Measurements from ENCODE around the gene BSND.

The BSND gene

DNA sequence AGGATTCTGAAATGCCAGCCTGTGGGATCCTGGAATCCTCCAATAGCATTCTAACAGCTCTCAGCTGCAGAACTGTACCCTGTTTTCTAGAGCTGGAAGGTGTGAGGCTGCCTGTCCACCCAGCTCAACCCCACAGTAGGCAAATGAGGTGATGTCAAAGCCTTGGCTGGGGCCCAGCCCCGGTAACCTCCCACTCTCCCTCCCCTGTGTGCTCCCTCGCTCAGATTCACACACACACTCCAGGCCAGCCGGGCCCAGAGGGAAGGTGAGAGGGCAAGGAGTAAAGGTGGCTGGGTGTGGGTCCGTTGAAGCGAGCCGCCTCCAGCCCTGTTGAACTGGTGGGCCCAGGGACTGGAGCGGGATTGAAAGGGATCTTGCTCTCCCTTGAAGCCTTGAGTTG is at the start of gene BSND:
TSS of gene BSND (plus strand) at position 257 of the 400 bp plus-strand sequence. CDS start 254 bp downstream, outside the sequence.
- no peak within 1 kb of the TSS for H3K4me3 Mint-ChIP-seq
- H3K27ac Mint-ChIP-seq: no peak within 1 kb of the TSS
- TF ChIP-seq, protein P1, sequence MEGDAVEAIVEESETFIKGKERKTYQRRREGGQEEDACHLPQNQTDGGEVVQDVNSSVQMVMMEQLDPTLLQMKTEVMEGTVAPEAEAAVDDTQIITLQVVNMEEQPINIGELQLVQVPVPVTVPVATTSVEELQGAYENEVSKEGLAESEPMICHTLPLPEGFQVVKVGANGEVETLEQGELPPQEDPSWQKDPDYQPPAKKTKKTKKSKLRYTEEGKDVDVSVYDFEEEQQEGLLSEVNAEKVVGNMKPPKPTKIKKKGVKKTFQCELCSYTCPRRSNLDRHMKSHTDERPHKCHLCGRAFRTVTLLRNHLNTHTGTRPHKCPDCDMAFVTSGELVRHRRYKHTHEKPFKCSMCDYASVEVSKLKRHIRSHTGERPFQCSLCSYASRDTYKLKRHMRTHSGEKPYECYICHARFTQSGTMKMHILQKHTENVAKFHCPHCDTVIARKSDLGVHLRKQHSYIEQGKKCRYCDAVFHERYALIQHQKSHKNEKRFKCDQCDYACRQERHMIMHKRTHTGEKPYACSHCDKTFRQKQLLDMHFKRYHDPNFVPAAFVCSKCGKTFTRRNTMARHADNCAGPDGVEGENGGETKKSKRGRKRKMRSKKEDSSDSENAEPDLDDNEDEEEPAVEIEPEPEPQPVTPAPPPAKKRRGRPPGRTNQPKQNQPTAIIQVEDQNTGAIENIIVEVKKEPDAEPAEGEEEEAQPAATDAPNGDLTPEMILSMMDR (IDR thresholded peaks at IDR 0.05): no peak
- no peak for DNase-seq
- peaks cover 56% of the 10 kb centered on the region for H3K27me3 Mint-ChIP-seq (ENCODE audit: low read depth, poor library complexity)
- peaks cover 43% of the 10 kb centered on the region for H3K4me1 Mint-ChIP-seq
- no peaks in the 10 kb centered on the region for H3K36me3 Mint-ChIP-seq (ENCODE audit: low read depth)
- no peaks in the 10 kb centered on the region for H3K9me3 Mint-ChIP-seq

DNA sequence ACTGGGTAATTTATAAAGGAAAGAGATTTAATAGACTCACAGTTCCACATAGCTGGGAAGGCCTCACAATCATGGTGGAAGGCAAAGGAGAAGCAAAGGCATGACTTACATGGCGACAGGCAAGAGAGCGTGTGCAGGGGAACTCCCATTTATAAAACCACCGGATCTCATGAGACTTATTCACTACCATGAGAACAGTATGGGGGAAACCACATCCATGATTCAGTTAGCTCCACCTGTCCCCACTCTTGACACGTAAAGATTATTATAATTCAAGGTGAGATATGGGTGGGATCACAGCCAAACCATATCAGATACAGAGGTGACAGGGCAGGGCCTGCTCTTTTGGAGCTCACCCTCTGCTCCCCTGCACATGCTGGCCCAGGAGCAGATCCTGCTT is 49.7 kb upstream of the BSND start:
- Mint-ChIP-seq H3K4me1 (peaks cover 19% of the 10 kb centered on the region), H3K9me3 (peaks cover under 1% of the 10 kb centered on the region), H3K27ac (no peak overlapping the region), H3K36me3 (ENCODE audit: low read depth) (no peaks in the 10 kb centered on the region), H3K4me3 (no peak overlapping the region), H3K27me3 (ENCODE audit: low read depth, poor library complexity) (peaks cover 12% of the 10 kb centered on the region)
- TF ChIP-seq, protein P1 (IDR thresholded peaks at IDR 0.05): no peak
- DNase-seq: no peak

- no peaks in the 10 kb centered on the region for H3K36me3 Mint-ChIP-seq (ENCODE audit: low read depth)
- H3K9me3 Mint-ChIP-seq: peaks cover 5% of the 10 kb centered on the region
- H3K27me3 Mint-ChIP-seq (ENCODE audit: low read depth, poor library complexity): peaks cover 9% of the 10 kb centered on the region
- no peak overlapping the region for H3K27ac Mint-ChIP-seq
- TF ChIP-seq, protein P1 (IDR thresholded peaks at IDR 0.05): no peak
- no peak for DNase-seq
- peaks cover 17% of the 10 kb centered on the region for H3K4me1 Mint-ChIP-seq
- peak overlapping the region; percentile 17 for H3K4me3 Mint-ChIP-seq
These were observed 48.7 kb upstream of the BSND start for GRCh38 chr1:54950006-54950368.

GRCh38 chr1:54950369-54951163 is 48.2 kb upstream of the BSND start:
- no peaks in the 10 kb centered on the region for H3K36me3 Mint-ChIP-seq (ENCODE audit: low read depth)
- TF ChIP-seq, protein P1 (IDR thresholded peaks at IDR 0.05): peak; percentile 70
- peaks cover 11% of the 10 kb centered on the region for H3K9me3 Mint-ChIP-seq
- peak overlapping the region; percentile 17 for H3K4me3 Mint-ChIP-seq
- peaks cover 8% of the 10 kb centered on the region for H3K27me3 Mint-ChIP-seq (ENCODE audit: low read depth, poor library complexity)
- peaks cover 13% of the 10 kb centered on the region for H3K4me1 Mint-ChIP-seq
- no peak overlapping the region for H3K27ac Mint-ChIP-seq
- DNase-seq: peak; percentile 81

DNA sequence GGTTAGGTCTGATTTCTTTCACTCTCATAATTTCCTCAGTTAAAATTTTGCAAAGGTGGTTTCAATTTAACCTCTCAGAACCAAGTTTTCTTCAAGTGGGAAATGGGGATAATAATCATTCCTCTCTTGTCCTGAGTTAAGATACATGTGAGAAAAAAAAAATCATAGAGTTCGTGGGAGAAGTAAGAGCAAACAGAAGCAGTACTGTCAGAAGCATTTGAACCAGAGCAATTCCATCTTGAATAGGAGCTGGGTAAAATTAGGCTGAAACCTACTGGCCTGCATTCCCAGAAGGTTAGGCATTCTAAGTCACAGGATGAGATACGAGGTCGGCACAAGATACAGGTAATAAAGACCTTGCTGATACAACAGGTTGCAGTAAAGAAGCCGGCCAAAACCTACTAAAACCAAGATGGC is 46.9 kb upstream of the BSND start:
- Mint-ChIP-seq H3K4me1 (peaks cover 13% of the 10 kb centered on the region), H3K27ac (no peak overlapping the region), H3K27me3 (ENCODE audit: low read depth, poor library complexity) (peaks cover 5% of the 10 kb centered on the region), H3K36me3 (ENCODE audit: low read depth) (no peaks in the 10 kb centered on the region), H3K4me3 (no peak overlapping the region), H3K9me3 (peaks cover 15% of the 10 kb centered on the region)
- DNase-seq: no peak
- TF ChIP-seq, protein P1 (IDR thresholded peaks at IDR 0.05): no peak

Data from nephron progenitor cell (in vitro differentiated cells).